ENCODE results near the gene CD164. TPM values are rescaled to one million over a fixed set of nuclear protein-coding genes. Genes with fewer than 3 reads are reported as not detected.

Gene CD164
- total and polyA plus RNA-seq, 2 of the 4 experiments (the other 2 are of a cell fraction) = 146 to 150 TPM

DNA sequence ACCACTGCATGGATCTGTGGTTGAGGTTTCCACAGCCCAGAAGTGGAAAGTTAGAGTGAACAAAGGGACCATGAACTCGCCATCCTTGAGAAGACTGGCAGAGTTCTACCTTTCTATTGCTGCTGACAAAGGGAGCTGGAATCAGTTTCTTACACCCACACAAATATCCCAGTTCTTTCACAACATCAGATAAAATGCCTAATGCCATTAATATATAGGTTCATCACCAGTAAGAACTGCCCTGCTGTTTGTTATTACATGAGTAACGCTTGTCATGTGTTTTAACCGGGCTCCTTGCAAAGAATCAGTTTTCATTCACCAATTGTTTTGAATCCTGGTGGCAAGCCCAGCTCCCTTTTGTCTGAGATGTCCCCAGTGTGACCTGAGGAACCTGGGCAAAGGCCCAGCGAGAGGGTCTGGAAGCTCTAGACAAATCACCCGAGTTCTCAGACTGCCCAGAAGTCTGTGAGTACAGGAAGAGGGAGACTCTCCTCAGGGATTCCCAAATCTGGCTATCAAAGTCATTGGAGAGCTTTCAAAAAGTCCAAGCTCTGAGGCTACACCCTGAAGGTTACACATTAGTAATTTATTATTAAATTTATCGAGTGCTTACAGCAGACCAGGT, 7.5 kb upstream of the CD164 start:
- BruUV-seq (replicated peaks) = no TSS peak
- H3K27ac ChIP-seq (ENCODE audit: insufficient read depth, low read length) = no peak overlapping the region
- H3K56ac ChIP-seq (ENCODE audit: extremely low read depth, insufficient read depth, low read length) = no peak overlapping the region
- H3K23ac ChIP-seq (ENCODE audit: low read depth, low read length) = no peak overlapping the region
- H2AK9ac ChIP-seq (replicated peaks; ENCODE audit: low read depth, low read length, poor library complexity) = no peak overlapping the region
- H2BK120ac ChIP-seq (ENCODE audit: low read depth, low read length) = no peak overlapping the region
- no peak overlapping the region for H2AK5ac ChIP-seq (ENCODE audit: low read depth, low read length)
- peaks cover 21% of the 10 kb centered on the region for H3K27me3 ChIP-seq (ENCODE audit: control insufficient read depth, insufficient read depth, low read length)
- H4K8ac ChIP-seq (ENCODE audit: low read depth in 2 of 2, low read length in 2 of 2) = no peak overlapping the region
- ChIA-PET CTCF (interaction anchor here (0.6 to 1.4 kb wide), 2 partner anchors 201 to 202 kb away, joined by 3 read pairs; no protein-coding TSS in a partner anchor), POLR2A (ENCODE audit: unreplicated experiment) (no interaction called here)
- no peak overlapping the region for H3K18ac ChIP-seq (ENCODE audit: low read depth, low read length)
- TF ChIP-seq CEBPB (IDR thresholded peaks at IDR 0.05; ENCODE audit: low read depth, low read length) (peak; percentile 51; the same call in 1 of the 2 replicates), CHD1 (IDR thresholded peaks at IDR 0.05; ENCODE audit: low read depth, low read length) (no peak), RFX5 (IDR thresholded peaks at IDR 0.05; ENCODE audit: low read depth, low read length) (no peak)
- H3K4me2 ChIP-seq (ENCODE audit: low read depth, low read length) = no peak overlapping the region
- H3K14ac ChIP-seq (replicated peaks; ENCODE audit: low read depth, low read length) = no peak overlapping the region
- no peak overlapping the region for H2AFZ ChIP-seq (replicated peaks; ENCODE audit: low read length, poor library complexity)
- H3K36me3 ChIP-seq (ENCODE audit: control insufficient read depth, insufficient read depth, low read length) = no peaks in the 10 kb centered on the region
- H2BK15ac ChIP-seq (ENCODE audit: low read depth, low read length) = no peak overlapping the region
- no peak overlapping the region for H3K9ac ChIP-seq (ENCODE audit: low read depth, low read length)
- no peak overlapping the region for H2BK20ac ChIP-seq (ENCODE audit: low read depth, low read length)
- dilution Hi-C loops (cut with HindIII; ENCODE audit: low sequenced_read_pairs, unreplicated experiment) = no loop called here
- no peak overlapping the region for H3K4me3 ChIP-seq (ENCODE audit: insufficient read depth, low read depth, low read length)
- H3K79me1 ChIP-seq (ENCODE audit: low read depth in 1 of 2, low read length in 2 of 2) = no peaks in the 10 kb centered on the region
- 0 out of 2 replicates have a peak, but pooled peaks cover 1% of the 10 kb centered on the region for H3K4me1 ChIP-seq (ENCODE audit: control insufficient read depth, insufficient read depth, low read length)
- H4K20me1 ChIP-seq (ENCODE audit: insufficient read depth, low read length) = no peaks in the 10 kb centered on the region
- H3K9me3 ChIP-seq (ENCODE audit: control insufficient read depth, insufficient read depth, low read length) = no peaks in the 10 kb centered on the region
- DNase-seq (peak; percentile 41), ATAC-seq (ENCODE audit: low read depth) (no peak)
- H3K9me1 ChIP-seq (ENCODE audit: insufficient read depth, low read length) = no peaks in the 10 kb centered on the region
- in situ Hi-C loops (cut with MboI; ENCODE audit: low sequenced_read_pairs) = loop anchor here (25.0 kb wide), 2 partner anchors 202 to 852 kb away; no protein-coding TSS in a partner anchor
- H3K4ac ChIP-seq (ENCODE audit: low read depth, low read length) = no peak overlapping the region
- intact Hi-C loops (cut with micrococcal nuclease) = loop anchor here (10.0 kb wide), 2 partner anchors 305 to 495 kb away; partner anchors contain the start of genes AK9 and FIG4
- no peak overlapping the region for H4K91ac ChIP-seq (ENCODE audit: insufficient read depth, low read depth, low read length)
- WGBS, 2 experiments (ENCODE audit: extremely low coverage in 2 of 2, insufficient read length in 1 of 2) = 27% methylated on average over 4 of the region's 6 CpGs; no CpG with 5 or more reads in 1 of the 2 experiments
- no peak overlapping the region for H4K5ac ChIP-seq (ENCODE audit: low read depth, low read length)
- no peak overlapping the region for H2BK5ac ChIP-seq (ENCODE audit: low read depth, low read length, poor library complexity, severe bottlenecking)
